COLO829 (cell line): Measurements from ENCODE around the gene HOXB1.

Experiments
- DNase-seq: peaks from one replicate; pipeline ENCODE4 v3.0.0; 2012; ENCODE audit warnings: low spot score

The HOXB1 gene

GRCh38 chr17:48567646-48568354 lies 37.0 kb upstream of the HOXB1 start:
- no peak for DNase-seq

DNA sequence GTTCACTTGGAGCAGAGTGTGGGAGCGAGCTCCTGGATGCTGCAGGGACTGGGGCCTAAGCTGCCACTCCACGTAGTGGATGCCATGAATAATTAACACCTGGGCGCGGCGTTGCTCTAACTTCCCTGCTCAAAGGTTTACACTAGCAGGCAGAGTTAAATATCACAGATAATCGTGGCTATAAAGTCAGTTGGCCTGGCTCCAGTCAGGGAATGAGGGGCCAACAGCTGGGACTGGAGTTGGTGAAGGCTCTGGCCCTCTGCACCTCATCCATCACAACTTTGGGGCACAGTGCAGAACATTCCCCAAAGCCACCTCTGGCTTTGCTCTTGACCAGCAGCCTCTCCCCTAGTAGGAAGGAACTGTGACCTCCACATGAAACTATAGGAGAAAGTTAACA lies 36.4 kb upstream of the HOXB1 start:
- no peak for DNase-seq

DNA sequence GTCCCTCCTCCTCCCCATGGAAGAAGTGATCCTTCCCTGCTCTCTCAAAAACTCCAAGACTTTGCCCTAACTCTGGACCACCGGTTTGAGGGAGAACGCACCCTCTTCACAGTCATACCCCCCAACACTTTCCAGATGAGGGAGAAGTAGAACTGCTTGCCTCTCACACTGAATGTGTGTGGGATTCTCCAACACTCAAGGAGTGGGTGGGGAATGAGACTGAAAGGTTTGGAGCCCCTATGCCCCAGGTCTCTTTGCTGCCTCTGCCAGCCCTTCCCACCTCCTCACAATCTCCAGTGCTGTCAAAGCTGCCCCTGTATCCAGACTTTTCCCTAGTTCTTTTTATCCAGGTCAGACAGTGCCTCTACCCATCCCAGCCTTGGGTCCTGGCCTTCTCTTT lies 35.9 kb upstream of the HOXB1 start:
- no peak for DNase-seq

- DNase-seq: no peak
These were observed 35.3 kb upstream of the HOXB1 start for GRCh38 chr17:48565925-48566710.

DNA sequence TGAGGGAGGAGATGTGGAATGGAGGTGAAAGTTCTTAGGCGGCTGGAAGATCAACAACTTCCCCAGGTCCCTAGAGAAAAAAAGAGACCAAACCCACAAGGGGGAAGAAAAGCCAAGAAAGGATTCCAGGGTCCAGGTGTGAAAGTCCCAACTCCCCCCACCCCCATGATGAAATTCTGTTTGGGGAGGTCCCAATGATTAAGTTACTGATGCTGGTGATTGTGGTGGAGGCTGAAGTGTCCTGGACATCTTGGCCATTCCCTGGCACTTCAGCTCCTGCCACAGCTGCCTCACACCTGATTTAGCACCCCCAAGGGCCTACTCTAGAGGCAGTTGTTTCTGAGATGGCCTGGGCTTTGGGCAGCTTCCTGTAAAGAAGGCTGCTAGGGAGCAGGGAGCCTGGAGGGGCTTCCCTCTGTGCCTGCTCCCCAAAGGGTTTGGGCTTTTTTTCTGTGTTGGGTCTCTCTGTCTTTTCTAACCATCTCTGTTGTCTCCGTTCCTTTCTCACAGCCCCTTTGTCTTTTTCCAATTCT lies 34.3 kb upstream of the HOXB1 start:
- no peak for DNase-seq

DNA sequence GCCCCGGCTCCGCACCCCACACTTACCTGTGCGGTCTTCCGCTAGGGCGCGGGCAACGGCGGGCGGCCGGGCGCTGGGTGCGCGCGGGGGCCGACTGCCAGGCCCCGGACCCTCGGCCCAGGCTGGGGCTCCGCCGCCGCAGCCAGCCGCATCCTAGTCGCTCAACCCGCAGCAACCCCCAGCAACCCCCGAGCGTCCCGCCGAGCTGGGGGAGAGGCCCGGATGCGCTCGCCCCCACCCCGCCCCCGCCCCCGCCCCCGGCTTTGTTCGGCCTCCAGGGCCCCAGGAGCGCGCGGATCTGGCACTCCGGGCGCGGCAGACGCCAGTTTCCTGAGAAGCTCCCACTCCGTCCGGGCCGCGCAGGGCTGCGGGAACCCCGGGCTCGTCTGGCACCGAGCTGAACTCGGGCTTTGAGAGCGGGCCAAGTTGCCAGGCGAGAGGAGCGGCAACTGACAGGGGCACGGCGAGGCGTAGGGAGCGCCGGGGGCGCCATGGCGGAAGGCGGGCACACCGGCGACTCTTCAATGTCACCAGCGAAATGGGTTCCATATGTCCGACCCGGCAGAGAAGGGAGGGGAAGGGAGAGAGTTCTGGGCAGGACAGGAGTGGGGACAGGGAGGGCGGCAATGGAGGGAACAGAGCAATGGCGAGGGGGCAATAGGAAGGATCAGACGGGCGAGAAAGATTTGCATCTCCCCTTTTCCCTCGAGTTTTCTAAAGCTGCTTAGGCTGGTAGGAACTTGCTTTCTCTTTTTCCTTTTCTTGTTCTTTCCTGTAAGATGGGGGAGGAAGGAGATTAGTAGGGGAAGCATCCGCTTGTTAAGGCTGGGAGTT lies 33.6 kb upstream of the HOXB1 start:
- no peak for DNase-seq

DNA sequence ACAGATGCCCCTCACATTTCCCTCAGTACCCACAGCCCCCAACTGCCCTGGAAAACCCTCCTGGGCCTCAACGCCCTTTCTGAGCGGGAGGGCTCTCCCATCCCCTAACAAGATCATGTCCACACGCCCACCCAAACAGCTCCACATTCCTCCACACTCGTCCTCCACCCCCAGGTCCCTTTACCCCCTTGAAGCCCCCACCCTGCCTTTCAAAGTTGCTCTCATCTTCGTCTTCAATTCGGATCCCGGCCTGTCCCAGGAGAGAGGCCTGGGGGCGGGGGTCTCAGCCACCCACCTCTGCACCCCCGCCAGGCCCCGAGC lies 33.0 kb upstream of the HOXB1 start:
- no peak for DNase-seq

DNA sequence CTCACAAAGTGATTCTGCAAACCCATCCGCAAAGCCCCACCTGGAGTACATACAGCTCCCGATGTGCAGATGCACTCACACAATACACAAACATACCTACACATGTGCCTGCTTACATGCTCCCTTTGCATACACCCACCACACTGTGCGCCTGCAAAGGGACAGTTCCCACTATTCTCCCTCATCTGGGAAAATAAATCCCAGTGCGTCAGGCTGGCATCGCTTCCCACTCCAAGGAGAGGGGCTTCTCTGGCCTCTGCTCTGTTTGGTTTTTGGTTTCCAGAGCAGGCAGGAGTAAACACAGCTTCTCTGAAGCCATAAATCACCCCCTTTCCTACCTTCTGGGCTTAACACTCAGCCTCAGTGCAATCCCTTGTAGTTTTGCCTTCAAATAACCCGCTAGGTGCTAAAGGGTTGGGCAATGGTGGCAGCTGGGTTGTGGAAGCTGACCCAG lies 32.6 kb upstream of the HOXB1 start:
- no peak for DNase-seq

DNA sequence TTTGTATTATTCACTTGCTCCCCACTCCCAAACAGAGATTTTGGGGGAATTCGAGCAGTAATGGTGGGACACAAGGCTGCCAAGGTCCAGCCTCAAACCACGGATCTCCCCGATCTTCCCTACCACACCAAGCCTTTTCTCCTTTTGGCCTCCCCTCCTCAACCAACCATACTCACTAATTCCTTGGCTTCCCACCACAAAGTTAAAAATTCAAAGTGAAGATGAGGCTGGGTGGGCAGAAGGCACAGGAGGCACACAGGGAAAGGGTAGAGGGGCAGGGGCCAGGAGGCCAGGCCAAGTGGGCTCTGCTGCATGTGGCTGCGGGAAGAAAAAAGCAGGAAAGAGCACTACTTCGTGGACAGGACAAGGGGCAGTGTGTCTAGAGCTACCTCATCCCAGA lies 32.1 kb upstream of the HOXB1 start:
- no peak for DNase-seq

GRCh38 chr17:48561884-48562810 lies 31.3 kb upstream of the HOXB1 start:
- no peak for DNase-seq

- no peak for DNase-seq
These were observed 29.3 kb upstream of the HOXB1 start for GRCh38 chr17:48559840-48560817.

DNA sequence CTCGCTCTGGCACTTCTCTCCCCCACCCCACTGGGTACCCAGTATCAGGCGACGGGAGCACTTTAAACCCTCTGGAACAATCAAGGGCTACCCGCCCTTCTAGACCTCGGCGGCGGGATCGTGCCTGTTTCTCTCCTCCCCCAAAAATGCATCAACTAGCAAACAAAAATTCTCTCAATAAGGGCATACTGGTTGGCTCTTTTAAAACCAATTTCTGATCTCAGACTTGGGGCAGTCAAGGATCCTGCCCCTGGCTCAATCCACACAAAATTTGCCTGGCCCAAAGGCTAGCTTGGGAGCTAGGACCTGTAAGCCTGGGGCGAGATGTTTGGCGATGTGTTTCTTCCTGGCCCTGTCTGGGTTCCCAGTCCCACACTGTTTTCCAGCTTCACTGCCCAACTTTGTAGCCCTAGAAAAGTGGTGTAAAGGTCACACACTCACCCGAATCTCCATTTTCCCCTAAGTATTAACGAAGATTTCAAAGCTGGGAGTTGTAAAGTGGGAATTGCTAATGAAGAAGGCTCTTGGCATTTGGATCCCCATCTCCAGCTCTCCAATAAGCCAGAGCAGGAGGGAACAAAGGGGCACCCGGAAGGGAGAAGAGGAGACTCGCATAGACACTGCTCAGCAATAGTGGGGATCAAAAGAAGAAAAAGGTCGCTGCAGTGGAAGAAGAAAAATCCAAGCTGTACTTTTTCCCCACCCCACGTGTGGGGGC lies 28.5 kb upstream of the HOXB1 start:
- DNase-seq: no peak

GRCh38 chr17:48558831-48559121 lies 28.0 kb upstream of the HOXB1 start:
- no peak for DNase-seq

DNA sequence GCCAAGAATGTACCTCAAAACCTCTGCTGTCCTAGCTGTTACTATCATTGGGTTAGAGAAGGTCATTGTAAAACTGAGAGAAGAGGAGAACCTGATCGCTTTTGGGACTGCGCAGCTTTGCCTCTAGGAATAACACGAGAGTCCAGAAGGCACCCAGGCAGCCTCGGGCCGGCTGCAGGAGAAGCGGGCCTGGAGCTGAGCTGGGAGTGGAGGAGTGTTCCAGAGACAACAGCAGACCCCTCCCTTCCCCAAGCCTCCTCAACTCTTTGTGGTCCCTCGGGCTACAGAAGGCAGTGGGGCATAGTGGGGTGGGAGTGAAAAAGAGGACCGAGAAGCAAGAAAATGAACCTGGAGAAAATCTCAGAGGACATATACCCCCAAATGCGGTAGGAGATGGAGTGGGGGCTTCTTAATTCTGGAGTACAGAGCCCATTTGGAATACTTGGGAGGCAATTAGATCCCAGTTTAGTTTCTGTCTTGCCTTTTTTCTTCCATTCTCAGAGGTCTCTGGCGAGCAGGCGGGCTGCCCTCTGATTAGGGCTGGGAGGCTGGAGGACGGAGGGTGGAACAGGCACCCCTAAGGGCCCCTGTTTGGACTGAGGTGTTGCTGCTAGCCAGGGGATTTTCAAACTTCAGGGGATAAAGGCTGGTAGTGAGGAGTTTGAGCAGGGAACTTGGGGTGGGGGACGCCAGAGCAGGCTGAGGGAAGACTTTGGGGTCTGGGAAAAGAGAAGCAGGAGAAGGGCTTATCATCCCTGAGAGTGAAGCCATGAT lies 27.4 kb upstream of the HOXB1 start:
- DNase-seq: no peak

GRCh38 chr17:48556576-48557401 lies 26.0 kb upstream of the HOXB1 start:
- no peak for DNase-seq

- no peak for DNase-seq
These were observed 25.4 kb upstream of the HOXB1 start for GRCh38 chr17:48556229-48556575.

- peak; percentile 97 for DNase-seq
These were observed 24.7 kb upstream of the HOXB1 start for GRCh38 chr17:48555258-48556228.
